ENCODE measurements around the gene ENGASE.

The ENGASE gene

GRCh38 chr17:79104898-79105600 is 30.4 kb downstream of the ENGASE start:
- no peak overlapping the region for H3K27ac ChIP-seq (ENCODE audit: insufficient read depth, low read length, poor library complexity, severe bottlenecking)
- H3K4me1 ChIP-seq (ENCODE audit: control insufficient read depth, insufficient read depth, low read length, poor library complexity, severe bottlenecking) = no peaks in the 10 kb centered on the region
- no peaks in the 10 kb centered on the region for H3K36me3 ChIP-seq (ENCODE audit: control insufficient read depth, insufficient read depth, low read length)
- DNase-seq = no peak
- peaks cover 9% of the 10 kb centered on the region for H3K27me3 ChIP-seq (replicated peaks; ENCODE audit: control insufficient read depth, insufficient read depth, low read length, poor library complexity, severe bottlenecking)
- no peak overlapping the region for H3K4me3 ChIP-seq (ENCODE audit: insufficient read depth, low read depth, low read length, poor library complexity, severe bottlenecking)
- no peaks in the 10 kb centered on the region for H3K9me3 ChIP-seq (ENCODE audit: control insufficient read depth, low read length)

- no peaks in the 10 kb centered on the region for H3K4me1 ChIP-seq (ENCODE audit: control insufficient read depth, insufficient read depth, low read length, poor library complexity, severe bottlenecking)
- no peak overlapping the region for H3K4me3 ChIP-seq (ENCODE audit: insufficient read depth, low read depth, low read length, poor library complexity, severe bottlenecking)
- H3K9me3 ChIP-seq (ENCODE audit: control insufficient read depth, low read length) = no peaks in the 10 kb centered on the region
- H3K27ac ChIP-seq (ENCODE audit: insufficient read depth, low read length, poor library complexity, severe bottlenecking) = no peak overlapping the region
- no peak for DNase-seq
- peaks cover 9% of the 10 kb centered on the region for H3K27me3 ChIP-seq (replicated peaks; ENCODE audit: control insufficient read depth, insufficient read depth, low read length, poor library complexity, severe bottlenecking)
- no peaks in the 10 kb centered on the region for H3K36me3 ChIP-seq (ENCODE audit: control insufficient read depth, insufficient read depth, low read length)
Measured at GRCh38 chr17:79105937-79106336, 31.3 kb downstream of the ENGASE start.

- Histone ChIP-seq H3K36me3 (ENCODE audit: control insufficient read depth, insufficient read depth, low read length) (no peaks in the 10 kb centered on the region), H3K27me3 (replicated peaks; ENCODE audit: control insufficient read depth, insufficient read depth, low read length, poor library complexity, severe bottlenecking) (peaks cover 9% of the 10 kb centered on the region), H3K4me3 (ENCODE audit: insufficient read depth, low read depth, low read length, poor library complexity, severe bottlenecking) (no peak overlapping the region), H3K27ac (ENCODE audit: insufficient read depth, low read length, poor library complexity, severe bottlenecking) (no peak overlapping the region), H3K4me1 (ENCODE audit: control insufficient read depth, insufficient read depth, low read length, poor library complexity, severe bottlenecking) (no peaks in the 10 kb centered on the region), H3K9me3 (ENCODE audit: control insufficient read depth, low read length) (no peaks in the 10 kb centered on the region)
- no peak for DNase-seq
Measured at GRCh38 chr17:79106958-79107357, 32.3 kb downstream of the ENGASE start.

- no peak for DNase-seq
- H3K27me3 ChIP-seq (replicated peaks; ENCODE audit: control insufficient read depth, insufficient read depth, low read length, poor library complexity, severe bottlenecking) = peaks cover 2% of the 10 kb centered on the region
- H3K4me1 ChIP-seq (ENCODE audit: control insufficient read depth, insufficient read depth, low read length, poor library complexity, severe bottlenecking) = no peaks in the 10 kb centered on the region
Measured at GRCh38 chr17:79107499-79108231, 33.0 kb downstream of the ENGASE start.

GRCh38 chr17:79108232-79108850 is 33.7 kb downstream of the ENGASE start:
- no peaks in the 10 kb centered on the region for H3K27me3 ChIP-seq (replicated peaks; ENCODE audit: control insufficient read depth, insufficient read depth, low read length, poor library complexity, severe bottlenecking)
- no peak overlapping the region for H3K27ac ChIP-seq (ENCODE audit: insufficient read depth, low read length, poor library complexity, severe bottlenecking)
- DNase-seq = no peak
- H3K4me1 ChIP-seq (ENCODE audit: control insufficient read depth, insufficient read depth, low read length, poor library complexity, severe bottlenecking) = no peaks in the 10 kb centered on the region
- H3K9me3 ChIP-seq (ENCODE audit: control insufficient read depth, low read length) = no peaks in the 10 kb centered on the region
- no peaks in the 10 kb centered on the region for H3K36me3 ChIP-seq (ENCODE audit: control insufficient read depth, insufficient read depth, low read length)
- H3K4me3 ChIP-seq (ENCODE audit: insufficient read depth, low read depth, low read length, poor library complexity, severe bottlenecking) = no peak overlapping the region

More at GRCh38 chr17:79107499-79108231, 33.0 kb downstream of the ENGASE start:
- H3K9me3 ChIP-seq (ENCODE audit: control insufficient read depth, low read length) = no peaks in the 10 kb centered on the region
- no peak overlapping the region for H3K27ac ChIP-seq (ENCODE audit: insufficient read depth, low read length, poor library complexity, severe bottlenecking)
- no peak overlapping the region for H3K4me3 ChIP-seq (ENCODE audit: insufficient read depth, low read depth, low read length, poor library complexity, severe bottlenecking)
- H3K36me3 ChIP-seq (ENCODE audit: control insufficient read depth, insufficient read depth, low read length) = no peaks in the 10 kb centered on the region

- no peak overlapping the region for H3K4me3 ChIP-seq (ENCODE audit: insufficient read depth, low read depth, low read length, poor library complexity, severe bottlenecking)
- H3K9me3 ChIP-seq (ENCODE audit: control insufficient read depth, low read length) = no peaks in the 10 kb centered on the region
- DNase-seq = no peak
- no peaks in the 10 kb centered on the region for H3K4me1 ChIP-seq (ENCODE audit: control insufficient read depth, insufficient read depth, low read length, poor library complexity, severe bottlenecking)
- H3K27ac ChIP-seq (ENCODE audit: insufficient read depth, low read length, poor library complexity, severe bottlenecking) = no peak overlapping the region
- no peaks in the 10 kb centered on the region for H3K36me3 ChIP-seq (ENCODE audit: control insufficient read depth, insufficient read depth, low read length)
- H3K27me3 ChIP-seq (replicated peaks; ENCODE audit: control insufficient read depth, insufficient read depth, low read length, poor library complexity, severe bottlenecking) = no peaks in the 10 kb centered on the region
Measured at GRCh38 chr17:79108870-79109269, 34.2 kb downstream of the ENGASE start.

- Histone ChIP-seq H3K27ac (ENCODE audit: insufficient read depth, low read length, poor library complexity, severe bottlenecking) (no peak overlapping the region), H3K4me1 (ENCODE audit: control insufficient read depth, insufficient read depth, low read length, poor library complexity, severe bottlenecking) (no peaks in the 10 kb centered on the region), H3K4me3 (ENCODE audit: insufficient read depth, low read depth, low read length, poor library complexity, severe bottlenecking) (no peak overlapping the region), H3K27me3 (replicated peaks; ENCODE audit: control insufficient read depth, insufficient read depth, low read length, poor library complexity, severe bottlenecking) (no peaks in the 10 kb centered on the region), H3K36me3 (ENCODE audit: control insufficient read depth, insufficient read depth, low read length) (no peaks in the 10 kb centered on the region), H3K9me3 (ENCODE audit: control insufficient read depth, low read length) (no peaks in the 10 kb centered on the region)
- DNase-seq = no peak
Measured at GRCh38 chr17:79109584-79109983, 35.0 kb downstream of the ENGASE start.

GRCh38 chr17:79111097-79111496 is 36.5 kb downstream of the ENGASE start:
- Histone ChIP-seq H3K9me3 (ENCODE audit: control insufficient read depth, low read length) (no peaks in the 10 kb centered on the region), H3K4me3 (ENCODE audit: insufficient read depth, low read depth, low read length, poor library complexity, severe bottlenecking) (no peak overlapping the region), H3K4me1 (ENCODE audit: control insufficient read depth, insufficient read depth, low read length, poor library complexity, severe bottlenecking) (no peaks in the 10 kb centered on the region), H3K27ac (ENCODE audit: insufficient read depth, low read length, poor library complexity, severe bottlenecking) (no peak overlapping the region), H3K27me3 (replicated peaks; ENCODE audit: control insufficient read depth, insufficient read depth, low read length, poor library complexity, severe bottlenecking) (no peaks in the 10 kb centered on the region), H3K36me3 (ENCODE audit: control insufficient read depth, insufficient read depth, low read length) (no peaks in the 10 kb centered on the region)
- no peak for DNase-seq

GRCh38 chr17:79112471-79112870 is 37.8 kb downstream of the ENGASE start:
- Histone ChIP-seq H3K27me3 (replicated peaks; ENCODE audit: control insufficient read depth, insufficient read depth, low read length, poor library complexity, severe bottlenecking) (no peaks in the 10 kb centered on the region), H3K4me1 (ENCODE audit: control insufficient read depth, insufficient read depth, low read length, poor library complexity, severe bottlenecking) (no peaks in the 10 kb centered on the region)

More at GRCh38 chr17:79112471-79112870, 37.8 kb downstream of the ENGASE start:
- no peak for DNase-seq
- no peak overlapping the region for H3K4me3 ChIP-seq (ENCODE audit: insufficient read depth, low read depth, low read length, poor library complexity, severe bottlenecking)
- no peak overlapping the region for H3K27ac ChIP-seq (ENCODE audit: insufficient read depth, low read length, poor library complexity, severe bottlenecking)
- no peaks in the 10 kb centered on the region for H3K9me3 ChIP-seq (ENCODE audit: control insufficient read depth, low read length)
- H3K36me3 ChIP-seq (ENCODE audit: control insufficient read depth, insufficient read depth, low read length) = no peaks in the 10 kb centered on the region
